GM18867 (cell line): ENCODE results near the gene DCAF4.
"Not testable (repeated sequence)": the region's sequence is repeated elsewhere in the genome, so short reads cannot be mapped to it uniquely, and the experiment has no call there.

Source experiments
- ATAC-seq: cut with Tn5 transposase; IDR thresholded peaks from one replicate; pipeline ENCODE4 v1.9.1; 2021; ENCODE audit warnings: mild to moderate bottlenecking, moderate library complexity; ENCODE audit not compliant: unreplicated experiment

Gene DCAF4

DNA sequence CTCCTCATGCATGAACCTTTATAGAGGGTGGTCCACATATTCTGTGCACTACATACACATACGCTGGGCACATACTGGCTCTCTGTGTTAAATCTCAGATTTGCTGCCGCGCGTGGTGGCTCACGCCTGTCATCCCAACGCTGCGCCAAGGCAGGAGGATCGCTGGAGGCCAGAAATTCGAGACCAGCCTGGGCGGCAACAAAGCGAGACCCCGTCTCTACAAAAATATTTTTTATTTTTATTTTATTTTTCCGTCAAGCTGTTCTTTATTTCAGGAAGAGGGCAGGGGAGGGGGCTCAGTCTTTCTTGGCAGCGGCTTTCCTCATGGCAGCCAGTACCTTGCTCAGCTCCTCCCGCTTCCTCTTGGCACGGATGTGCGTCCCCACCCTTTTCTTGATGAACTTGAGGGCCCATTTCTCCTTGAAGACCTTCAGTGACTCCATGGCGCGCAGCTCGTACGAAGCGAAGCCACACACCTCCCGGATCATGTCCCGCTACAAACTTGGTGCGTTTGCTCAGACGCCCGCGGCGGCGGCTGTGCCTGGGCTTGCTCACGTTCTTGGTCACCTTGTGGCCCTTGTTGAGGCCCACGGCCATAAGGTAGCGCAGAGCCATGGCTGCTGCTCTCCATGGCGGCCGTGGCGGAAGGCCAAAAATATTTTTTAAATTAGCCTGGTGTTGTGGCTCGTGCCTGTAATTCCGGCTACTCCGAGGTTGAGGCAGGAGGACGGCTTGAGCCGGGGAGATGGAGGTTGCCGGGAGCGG, 3.2 kb downstream of the DCAF4 start:
- ATAC-seq: no peak

DNA sequence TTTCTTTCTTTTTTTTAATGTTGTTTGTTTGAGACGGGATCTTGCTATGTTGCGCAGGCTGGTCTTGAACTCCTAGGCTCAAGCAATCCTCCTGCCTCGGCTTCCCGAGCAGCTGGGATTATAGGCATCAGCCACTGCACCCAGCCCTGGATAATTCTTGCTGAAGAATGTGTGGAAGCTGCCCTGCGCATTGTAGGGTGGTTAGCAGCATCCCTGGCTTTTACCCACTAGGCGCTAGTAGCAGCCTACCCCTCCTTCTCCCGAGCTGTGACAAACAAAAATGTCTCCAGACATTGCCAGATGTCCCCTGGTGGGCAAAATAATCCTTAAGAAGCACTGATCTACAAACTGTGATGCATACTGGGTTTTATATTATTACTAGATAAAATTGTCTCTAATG, 6.6 kb downstream of the DCAF4 start:
- ATAC-seq: no peak

DNA sequence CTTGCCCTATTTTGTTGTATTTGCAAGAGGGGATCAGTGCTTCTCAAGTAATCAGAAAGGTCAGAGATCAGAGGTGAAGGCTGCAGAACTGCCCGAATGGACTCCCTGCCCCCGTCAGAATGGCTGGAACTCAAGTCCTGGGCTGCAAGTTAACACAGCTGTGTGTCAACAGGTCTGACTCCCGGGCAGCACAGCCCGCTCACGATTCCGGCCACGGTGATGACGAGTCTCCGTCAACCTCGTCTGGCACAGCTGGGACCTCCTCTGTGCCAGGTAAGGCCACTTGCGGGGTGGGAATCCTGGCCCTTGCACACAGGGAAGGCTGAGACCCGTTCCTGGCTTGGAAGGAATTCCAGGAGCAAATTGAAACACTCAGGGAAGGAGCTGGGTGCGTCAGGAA, 13.4 kb downstream of the DCAF4 start:
- ATAC-seq: no peak

DNA sequence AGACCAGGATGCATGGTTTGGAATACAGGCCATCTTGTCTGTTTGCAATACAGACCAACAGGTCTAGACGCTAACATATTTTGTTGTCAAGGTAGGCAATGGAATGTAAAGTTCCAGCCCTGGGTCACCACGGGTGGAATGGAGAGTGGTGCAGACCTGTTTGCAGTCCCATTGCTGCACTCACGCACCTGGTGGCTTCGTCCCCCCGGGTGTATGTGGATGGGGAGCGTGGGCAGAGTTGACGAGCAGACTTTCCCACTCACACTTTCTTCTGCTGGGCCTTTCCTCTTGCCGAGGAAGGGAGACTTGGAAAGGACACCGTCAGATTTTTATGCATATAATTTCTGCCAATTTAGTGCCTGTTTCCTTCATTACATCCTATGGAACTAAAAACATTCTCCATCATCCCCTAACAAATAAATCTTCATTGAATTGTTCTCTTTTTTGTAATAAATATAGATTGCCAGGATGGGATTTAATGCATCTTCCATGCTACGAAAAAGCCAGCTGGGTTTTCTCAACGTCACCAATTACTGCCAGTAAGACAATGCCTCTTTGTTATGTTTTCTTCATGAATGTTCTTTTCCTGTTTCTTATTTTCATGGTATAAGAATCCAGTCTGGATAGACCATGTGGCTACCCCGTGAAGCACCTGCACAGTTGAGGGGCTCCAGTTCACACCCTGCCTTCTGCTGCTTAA, 15.2 kb downstream of the DCAF4 start:
- ATAC-seq: no peak

DNA sequence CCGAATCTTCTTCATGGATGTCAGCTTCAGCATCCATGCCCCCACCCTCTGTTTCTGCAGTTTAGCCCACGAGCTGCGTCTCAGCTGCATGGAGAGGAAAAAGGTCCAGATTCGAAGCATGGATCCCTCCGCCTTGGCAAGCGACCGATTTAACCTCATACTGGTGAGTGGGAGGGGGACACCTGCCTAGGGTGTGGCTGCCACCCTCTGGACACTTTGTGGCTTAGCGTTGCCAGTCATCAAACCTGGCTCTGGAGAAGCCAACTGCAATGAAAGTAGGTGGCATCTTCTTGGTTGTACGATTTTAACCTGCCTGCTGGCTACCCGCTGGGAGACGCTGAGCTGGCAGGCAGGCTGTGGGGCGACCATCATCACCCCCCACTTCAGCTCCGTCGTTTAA, 16.7 kb downstream of the DCAF4 start:
- no peak for ATAC-seq

DNA sequence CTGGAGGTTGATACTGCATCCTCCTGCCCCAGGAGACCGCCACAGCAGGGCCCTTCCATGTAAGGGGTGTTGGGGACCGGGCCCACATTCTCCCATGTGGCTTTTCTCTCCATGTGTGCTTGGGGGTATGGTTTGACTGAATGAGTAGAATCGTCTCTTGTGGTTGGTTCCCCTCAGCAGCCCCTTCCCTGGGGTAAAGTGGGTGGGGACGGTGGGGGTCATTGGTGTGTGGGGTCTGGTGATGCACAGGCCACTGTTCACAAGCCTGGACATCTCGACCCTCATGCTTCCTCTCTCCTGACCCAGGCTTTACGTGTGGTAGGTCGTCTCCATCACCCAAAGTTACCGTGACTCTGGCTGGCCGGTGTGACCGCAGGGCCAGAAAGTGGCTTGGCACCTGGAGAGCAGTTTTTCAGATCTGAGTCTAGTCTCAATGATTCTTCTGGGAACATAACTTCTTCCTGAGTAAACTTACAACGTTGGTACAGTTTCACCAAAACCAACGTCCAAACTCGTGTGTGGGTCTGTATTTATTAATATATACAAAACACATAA, 17.7 kb downstream of the DCAF4 start:
- ATAC-seq: no peak

DNA sequence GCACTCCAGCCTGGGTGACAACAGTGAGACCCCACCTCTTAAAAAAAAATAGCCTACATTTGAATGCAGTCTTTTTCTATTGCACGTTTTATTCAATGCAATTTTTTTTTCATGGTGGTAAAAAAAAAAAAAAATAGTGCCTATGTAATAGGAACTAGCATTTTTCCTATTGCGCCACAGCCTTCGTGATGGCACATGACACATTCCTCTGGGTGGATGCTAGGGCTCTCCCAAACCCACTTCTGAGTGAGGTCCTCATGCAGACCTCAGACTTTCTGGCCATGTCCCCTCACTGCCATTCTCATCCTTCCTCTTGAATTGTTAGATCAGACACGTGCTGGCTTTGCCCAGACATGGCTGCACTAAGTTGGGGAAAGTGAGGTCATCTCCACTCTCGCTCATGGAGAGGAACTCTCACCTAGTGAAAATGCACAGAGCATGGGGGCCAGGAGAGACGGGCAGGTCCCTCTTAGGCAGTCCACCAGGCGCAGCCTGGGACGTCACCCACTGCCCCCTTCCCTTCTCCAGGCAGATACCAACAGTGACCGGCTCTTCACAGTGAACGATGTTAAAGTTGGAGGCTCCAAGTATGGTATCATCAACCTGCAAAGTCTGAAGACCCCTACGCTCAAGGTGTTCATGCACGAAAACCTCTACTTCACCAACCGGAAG, 19.2 kb downstream of the DCAF4 start:
- ATAC-seq: no peak

DNA sequence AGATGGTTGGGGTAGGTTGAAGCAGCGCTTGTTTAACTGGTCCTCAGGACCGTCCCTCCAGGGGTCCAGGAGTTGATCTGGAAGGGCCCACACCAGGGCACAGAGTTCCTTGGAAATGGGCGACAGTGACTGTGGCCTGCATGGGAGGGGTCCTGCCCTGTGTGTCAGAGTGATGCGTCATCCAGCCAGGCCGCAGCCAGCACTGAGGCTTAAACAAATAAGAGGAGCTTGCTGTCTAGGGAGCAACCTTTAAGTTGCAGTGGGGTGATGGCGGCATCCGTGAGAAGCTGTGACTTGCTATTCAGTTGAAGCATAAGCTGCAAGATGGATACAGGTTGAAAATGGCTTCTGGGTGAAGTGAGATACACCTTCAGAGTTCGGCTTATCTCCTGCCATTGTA, 20.2 kb downstream of the DCAF4 start:
- no peak for ATAC-seq

DNA sequence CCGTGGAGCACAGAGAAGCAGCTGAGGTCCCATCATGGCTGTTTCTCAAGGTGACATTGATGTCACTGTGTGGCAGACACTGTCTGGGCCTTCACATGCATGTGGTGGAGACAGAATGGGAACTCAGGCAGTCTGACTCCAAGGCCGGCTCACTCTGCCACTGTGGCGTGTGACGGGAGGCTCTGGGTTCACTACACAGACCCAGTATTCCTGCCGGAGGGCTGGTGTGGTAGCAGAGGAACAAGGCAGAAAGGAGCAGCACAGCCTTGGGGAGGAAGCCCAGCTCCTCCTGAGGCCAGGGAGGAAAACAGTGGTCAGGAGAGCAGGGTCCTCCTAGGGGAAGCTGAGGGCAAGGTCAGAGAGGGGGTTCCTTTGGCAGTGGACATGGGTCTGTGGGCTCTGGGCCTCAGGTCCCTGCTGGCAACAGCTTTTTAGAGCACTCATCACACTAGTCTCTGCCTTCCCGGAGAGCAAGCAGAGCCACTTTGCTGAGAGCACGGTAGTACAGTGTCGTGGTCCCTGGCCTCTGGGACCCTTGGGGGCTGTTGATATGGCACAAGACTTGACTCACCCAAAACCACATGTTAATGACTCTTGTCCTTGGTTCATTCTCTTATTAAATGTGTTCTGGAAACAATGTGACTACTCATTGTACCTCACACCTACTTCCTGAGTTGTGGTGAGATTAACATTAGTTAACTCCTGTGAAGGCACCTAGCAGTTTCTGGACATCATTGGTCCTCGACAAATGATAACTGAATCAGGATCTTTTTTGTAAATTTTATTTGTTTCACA, 21.3 kb downstream of the DCAF4 start:
- no peak for ATAC-seq

DNA sequence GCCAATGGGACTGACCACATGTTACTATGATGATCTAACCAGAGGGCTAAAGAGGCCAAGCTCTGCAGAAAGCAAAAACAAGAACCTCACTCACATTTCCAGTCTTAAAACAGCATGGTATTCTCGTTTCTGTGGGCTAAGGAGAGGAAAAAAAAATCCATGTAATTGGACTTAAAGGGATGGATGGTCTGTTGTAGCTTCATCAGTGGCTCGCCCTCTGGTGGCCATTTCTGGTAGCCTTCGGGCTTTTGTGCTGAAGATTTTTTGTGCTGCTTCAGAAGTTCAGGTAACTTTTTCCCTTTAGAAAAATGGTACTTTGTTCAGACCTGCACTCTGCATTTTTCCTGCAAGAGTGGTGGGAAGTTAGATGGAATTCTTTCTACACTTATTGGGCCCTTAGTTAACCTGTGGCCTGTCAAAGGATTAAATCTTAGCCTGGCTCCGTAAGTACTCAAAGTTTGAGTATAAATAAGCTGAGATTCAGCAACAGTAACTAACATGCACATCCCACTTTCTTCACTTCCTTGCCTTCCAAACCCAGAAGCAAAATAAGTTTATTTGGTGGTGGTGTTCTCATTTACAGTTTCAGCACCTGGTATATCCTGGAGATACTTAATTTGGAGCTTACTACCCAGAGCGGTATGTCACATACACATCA, 22.3 kb downstream of the DCAF4 start:
- no peak for ATAC-seq

DNA sequence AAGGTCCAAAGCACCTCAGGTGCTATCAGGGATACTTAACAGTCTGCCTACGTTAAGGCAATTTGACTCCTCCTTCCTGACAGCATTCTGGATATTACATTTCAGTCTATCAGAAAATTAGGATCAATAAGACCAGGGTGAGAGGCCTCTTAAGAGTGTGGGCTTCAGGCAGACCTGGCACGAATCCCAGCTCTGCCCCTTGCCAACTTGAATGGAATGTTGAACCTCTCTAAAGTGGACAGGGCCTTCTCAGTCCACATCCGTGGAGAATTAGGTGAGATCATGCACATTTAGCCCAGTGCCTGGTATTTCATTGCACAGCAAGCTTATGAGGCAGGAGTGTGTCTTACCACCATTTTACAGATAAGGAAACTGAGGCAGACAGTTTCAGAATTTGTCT, 25.9 kb downstream of the DCAF4 start:
- ATAC-seq: no peak

DNA sequence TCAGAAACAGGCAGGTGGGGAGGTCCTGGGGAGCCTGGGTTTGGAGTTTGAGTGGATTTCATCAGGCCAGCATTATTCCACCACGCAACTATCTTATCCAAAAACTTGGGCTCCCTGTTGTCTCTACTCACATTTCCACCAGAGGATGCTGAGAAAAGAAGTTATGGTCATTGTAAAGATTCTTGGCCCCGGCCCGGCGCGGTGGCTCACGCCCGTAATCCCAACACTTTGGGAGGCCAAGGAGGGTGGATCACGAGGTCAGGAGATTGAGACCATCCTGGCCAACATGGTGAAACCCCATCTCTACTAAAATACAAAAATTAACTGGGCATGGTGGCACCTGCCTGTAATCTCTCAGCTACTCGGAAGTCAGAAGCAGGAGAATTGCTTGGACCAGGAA, 30.5 kb downstream of the DCAF4 start:
- not testable (repeated sequence) for ATAC-seq

DNA sequence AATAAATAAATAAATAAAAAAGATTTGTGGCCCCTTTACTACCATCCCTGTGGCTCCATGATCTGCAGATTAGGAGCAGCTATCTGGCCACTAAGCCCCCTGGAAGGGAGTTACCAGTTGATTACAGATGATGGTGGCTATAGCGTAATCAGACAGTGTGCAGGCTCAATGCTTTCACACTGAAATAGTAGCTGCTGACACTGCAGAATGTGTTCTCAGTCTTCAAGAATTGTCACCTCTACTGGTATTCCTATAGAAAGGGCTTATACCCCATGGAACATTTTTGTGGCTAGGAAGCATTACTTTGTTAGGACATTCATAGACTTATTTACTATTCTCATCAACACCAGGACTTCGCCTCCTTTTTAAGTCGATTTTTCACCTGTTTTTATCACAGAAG, 30.9 kb downstream of the DCAF4 start:
- ATAC-seq: no peak

DNA sequence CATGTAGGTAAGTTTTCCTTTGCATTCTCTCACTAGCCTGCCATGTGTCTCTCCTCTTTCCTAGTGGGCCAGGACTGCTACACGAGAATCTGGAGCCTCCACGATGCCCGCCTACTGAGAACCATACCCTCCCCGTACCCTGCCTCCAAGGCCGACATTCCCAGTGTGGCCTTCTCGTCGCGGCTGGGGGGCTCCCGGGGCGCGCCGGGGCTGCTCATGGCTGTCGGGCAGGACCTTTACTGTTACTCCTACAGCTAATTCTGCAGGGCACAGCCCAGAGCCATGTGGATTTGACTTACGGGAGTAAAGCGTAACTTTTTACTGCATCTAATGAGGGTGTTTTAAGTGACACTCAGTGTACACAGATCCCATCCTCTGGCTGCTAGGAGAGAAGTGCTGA, 32.3 kb downstream of the DCAF4 start:
- no peak for ATAC-seq

DNA sequence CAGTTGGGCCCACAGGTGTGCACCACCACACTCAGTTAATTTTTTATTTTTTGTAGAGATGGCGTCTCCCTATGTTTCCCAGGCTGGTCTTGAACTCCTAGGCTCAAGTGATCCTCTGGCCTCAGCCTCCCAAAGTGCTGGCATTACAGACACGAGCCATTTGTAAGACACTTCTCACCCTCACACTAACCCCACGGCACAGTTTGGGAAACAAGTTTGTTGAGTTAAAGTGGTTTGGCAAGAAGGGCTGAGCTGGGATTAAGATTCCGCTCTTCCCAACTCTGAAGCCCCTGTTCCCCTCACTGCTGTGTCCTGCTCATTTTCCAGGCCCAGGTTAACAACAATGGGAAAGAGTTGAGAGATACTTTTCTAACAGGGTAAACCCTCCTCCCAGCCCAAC, 34.8 kb downstream of the DCAF4 start:
- ATAC-seq: not testable (repeated sequence)

DNA sequence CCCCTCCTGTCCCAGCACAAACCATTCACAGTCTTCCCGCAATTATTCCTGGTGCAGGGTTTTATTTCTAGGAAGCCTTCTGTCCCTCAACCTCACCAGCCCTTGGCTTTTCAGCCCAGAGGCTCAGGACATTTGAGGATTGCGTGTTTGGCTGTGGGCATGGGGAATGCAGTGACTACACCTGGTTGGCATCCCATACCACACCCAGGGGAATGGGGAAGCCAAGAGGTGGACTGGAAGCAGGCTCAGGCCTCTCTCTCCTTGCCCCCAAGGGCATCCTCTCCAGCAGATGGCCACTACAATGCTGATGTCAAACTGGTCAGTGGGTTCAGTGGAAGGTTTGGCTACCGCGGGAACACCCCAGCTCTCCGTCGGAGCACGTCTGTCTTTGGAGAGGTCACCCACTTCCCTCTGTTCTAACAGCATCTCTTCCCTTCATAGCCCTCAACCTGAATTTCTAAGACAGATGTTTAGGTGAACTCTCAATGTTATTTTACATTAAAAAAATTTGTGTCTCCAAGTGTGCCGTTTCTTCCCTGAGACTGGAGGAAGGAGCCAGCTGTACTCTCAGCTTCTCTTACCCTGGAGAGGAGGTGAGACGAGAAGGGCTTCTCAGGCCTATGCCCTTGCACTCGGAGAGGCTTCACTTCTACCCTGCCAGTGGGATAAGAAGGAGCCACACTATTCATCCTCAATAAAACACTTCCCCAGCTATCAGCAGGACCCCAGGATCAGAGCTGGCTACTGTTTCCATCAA, 35.5 kb downstream of the DCAF4 start:
- ATAC-seq: no peak

DNA sequence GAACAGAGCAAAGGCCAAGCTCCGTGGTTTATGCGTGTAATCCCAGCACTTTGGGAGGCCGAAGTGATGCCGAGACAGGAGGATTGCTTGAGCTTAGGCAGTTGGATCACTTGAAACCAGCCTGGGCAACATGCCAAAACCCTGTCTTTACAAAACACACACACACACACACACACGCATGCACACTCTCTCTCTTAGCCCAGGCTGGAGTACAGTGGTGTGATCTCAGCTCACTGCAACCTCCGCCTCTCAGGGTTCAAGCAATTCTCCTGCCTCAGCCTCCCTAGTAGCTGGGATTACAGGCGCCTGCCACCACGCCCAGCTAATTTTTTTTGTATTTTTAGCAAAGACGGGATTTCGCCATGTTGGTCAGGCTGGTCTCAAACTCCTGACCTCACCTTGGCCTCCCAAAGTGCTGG, 36.1 kb downstream of the DCAF4 start:
- ATAC-seq: not testable (repeated sequence)

DNA sequence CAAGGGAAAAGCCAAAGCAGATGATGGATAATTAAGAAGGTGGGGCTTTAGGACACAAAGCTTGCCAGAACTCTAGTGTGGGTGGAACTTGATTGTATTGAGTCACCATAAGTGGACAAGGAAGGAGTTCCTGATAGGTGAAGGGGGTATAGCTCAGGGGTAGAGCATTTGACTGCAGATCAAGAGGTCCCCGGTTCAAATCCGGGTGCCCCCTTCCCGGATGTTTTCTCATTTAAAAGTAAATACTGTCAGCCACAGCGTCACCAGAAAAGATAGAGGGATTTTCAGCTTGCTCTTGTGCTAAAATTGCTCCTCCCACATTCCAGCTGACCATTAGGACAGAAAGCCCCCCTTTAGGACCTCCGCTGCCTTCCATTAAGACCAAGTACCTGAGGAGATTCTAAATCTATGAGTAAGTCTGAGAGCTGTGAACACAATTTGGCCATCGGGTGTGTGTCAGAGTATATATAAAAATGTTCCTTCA, 36.6 kb downstream of the DCAF4 start:
- no peak for ATAC-seq

DNA sequence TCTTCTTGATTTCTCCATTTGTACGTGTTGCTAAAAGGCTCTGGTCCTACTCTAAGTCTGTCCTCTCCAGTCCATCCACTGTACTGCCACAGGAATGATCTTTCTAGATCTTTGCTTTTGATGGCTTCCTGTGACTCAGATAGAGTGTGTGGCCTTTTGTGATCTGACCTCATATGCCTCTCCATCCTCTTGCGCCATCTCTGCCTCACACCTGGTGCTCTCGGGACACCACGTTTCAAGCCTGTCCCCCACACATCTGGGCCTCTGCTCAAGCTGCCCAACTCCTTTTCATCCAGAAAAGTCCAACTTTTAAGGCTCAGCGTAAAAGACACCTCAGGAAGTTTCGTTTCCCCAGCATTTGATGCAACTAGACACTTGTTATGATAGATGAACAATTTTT, 39.0 kb downstream of the DCAF4 start:
- no peak for ATAC-seq

DNA sequence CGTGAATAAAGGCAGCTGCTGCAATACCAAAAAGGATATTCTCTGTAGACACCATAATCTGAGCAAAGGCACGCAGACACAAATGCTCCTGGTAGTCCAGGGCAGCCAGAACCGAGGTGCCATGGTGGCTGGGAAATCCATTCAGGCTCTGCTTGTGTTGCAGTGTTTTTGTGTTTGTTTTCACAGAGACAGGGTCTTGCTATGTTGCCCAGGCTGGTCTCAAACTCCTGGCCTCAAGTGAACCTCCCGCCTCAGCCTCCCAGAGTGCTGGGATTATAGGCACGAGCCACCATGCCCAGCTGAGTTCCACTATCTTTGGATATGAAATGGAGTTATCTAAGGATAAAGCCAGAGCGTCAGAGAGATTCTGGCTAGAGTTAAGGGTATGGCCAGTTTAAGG, 39.8 kb downstream of the DCAF4 start:
- no peak for ATAC-seq
